Stimulated activated memory B cell treated with anti-CD40 and anti-IgM and Interleukin-4, amounts not matched to agents 10 μg/mL and 1 μg/mL and 100 μg/mL, for 72 hours (primary cell): ENCODE data around the gene WDR31.
"Not testable (repeated sequence)": the region's sequence is repeated elsewhere in the genome, so short reads cannot be mapped to it uniquely, and the experiment has no call there.

Source experiments
- ATAC-seq: fragments of 150-1000 bp; cut with Tn5 transposase; 2 replicates; pipeline ENCODE4 v1.10.0; 2021
- H3K27ac Mint-ChIP-seq: one replicate; pipeline ENCODE4 v1.8.0; 2022; ENCODE audit warnings: mild to moderate bottlenecking, mixed read lengths
- H3K27me3 Mint-ChIP-seq: one replicate; pipeline ENCODE4 v1.8.0; 2022; ENCODE audit warnings: mixed read lengths
- H3K36me3 Mint-ChIP-seq: one replicate; pipeline ENCODE4 v1.8.0; 2022; ENCODE audit warnings: mixed read lengths
- H3K4me1 Mint-ChIP-seq: one replicate; pipeline ENCODE4 v1.8.0; 2022; ENCODE audit warnings: mixed read lengths
- H3K4me3 Mint-ChIP-seq: one replicate; pipeline ENCODE4 v1.8.0; 2022; ENCODE audit warnings: mild to moderate bottlenecking, moderate library complexity, mixed read lengths
- H3K9me3 Mint-ChIP-seq: one replicate; pipeline ENCODE4 v1.8.0; 2022; ENCODE audit warnings: mixed read lengths

The WDR31 gene

DNA sequence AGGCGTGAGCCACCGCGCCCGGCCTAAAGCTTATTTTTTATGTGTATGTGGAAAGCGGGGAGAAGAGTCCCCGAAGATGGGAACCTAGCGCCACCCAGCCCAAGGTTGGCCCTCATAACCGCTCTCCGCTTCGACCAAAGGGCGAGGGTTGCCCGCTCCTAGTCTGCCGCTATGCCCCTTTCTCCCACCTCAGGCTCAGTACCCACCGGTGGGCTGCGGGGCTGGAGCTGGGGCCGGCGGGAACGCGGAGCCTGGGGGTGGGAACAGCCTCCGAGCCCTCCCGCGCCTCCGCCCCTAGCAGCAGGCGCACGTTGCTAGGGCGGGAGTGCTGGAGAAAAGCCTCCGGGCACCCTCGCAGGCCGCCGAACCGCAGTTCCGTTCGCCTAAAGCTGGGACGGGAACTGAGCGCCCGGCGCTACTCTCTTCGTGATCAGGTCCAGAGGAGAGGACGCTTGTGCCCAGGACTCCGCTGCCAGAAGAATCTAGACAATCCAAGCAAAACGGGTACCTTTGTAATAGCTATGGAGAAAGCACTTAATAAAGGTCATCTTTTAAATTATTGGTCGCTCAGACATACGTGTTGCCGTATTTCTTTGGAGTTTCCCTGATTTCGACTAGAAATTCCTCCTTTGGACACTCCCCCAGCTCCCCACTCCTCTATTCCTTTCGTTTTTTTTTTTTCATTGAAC, at the start of gene WDR31:
Gene WDR31, minus strand, starts transcription at position 265 of the 689 bp plus-strand sequence. CDS start 8,253 bp downstream, outside the sequence.
- peak within 1 kb of the TSS; percentile 69 for H3K27ac Mint-ChIP-seq
- peaks cover 10% of the 10 kb centered on the region for H3K27me3 Mint-ChIP-seq
- peak; percentile 97 for ATAC-seq
- peak within 1 kb of the TSS; percentile 91 for H3K4me3 Mint-ChIP-seq
- H3K9me3 Mint-ChIP-seq: no peaks in the 10 kb centered on the region
- no peaks in the 10 kb centered on the region for H3K36me3 Mint-ChIP-seq
- H3K4me1 Mint-ChIP-seq: peaks cover 15% of the 10 kb centered on the region

DNA sequence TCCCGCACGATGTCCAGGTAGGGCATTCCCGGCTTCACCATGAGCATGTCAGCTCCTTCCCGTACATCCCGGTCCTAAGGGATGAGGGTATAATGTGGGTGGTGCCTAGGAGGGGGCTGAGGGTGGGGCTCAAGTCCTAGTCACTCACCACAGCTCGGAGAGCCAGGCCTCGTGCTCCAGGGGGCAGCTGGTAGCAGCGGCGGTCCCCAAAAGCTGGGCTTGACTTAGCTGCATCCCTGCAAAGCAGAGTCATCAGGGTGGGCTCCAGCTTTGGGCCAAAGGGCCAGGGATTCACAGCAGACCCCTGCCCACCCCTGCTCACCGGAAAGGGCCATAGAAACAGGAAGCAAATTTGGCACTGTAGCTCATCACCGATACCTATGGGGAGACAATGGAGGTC, 49.4 kb upstream of the WDR31 start:
- Mint-ChIP-seq H3K27ac (no peak overlapping the region), H3K36me3 (peaks cover 52% of the 10 kb centered on the region), H3K4me1 (no peaks in the 10 kb centered on the region), H3K4me3 (no peak overlapping the region), H3K27me3 (no peaks in the 10 kb centered on the region), H3K9me3 (no peaks in the 10 kb centered on the region)
- no peak for ATAC-seq

DNA sequence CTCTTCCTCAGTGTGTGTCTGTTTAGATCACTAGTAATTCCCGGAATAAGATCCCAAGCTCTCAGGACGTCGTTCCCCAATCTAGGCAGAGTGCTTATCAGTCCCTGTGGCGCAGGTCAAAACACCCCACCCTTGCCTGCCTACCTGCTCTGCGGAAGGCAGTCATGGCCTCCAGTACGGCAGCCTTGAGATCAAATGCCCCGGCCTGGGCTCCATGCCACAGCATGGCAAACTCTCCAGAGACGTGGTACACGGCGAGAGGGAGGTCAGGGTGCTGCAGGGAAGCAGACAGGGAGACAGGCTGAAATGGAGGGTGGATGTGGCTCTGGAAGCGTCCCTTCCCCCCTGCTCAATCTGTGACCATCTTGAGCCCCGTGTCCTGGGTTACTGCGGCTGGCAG, 48.8 kb upstream of the WDR31 start:
- peaks cover 52% of the 10 kb centered on the region for H3K36me3 Mint-ChIP-seq

DNA sequence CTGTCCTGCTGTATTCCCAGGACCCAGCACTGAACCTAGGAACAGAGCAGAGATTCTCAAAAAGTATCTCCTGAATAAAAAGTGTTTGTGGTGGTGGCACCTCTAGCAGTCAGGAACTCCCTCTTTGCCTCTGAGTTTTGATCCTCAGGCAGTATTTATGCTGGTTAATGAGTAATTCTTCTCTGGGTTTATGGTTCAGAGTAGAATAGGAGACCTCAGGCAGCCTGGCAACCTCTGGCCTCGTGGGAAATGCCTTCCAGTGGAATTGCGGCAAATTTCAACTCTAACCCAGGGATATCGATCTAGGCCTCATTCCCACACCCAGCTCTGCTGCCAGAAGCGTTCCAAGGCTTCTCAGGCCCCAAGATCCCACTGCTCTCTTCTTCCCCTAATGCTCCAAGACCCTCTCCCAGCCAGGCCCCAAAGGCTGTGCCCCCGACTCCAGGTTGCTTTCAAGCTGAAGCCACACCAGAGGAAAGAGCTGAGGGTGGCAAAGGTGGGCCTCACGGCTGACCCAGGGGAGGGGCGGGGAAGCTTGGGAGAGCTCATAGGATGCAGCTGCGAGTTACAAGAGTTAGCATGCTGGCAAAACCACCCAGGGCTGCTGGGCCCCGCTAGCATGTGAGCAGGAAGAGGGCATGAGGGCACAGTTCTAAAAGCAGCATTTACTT, 47.6 kb upstream of the WDR31 start:
- Mint-ChIP-seq H3K4me1 (no peaks in the 10 kb centered on the region), H3K9me3 (no peaks in the 10 kb centered on the region), H3K36me3 (peaks cover 52% of the 10 kb centered on the region), H3K4me3 (no peak overlapping the region), H3K27me3 (no peaks in the 10 kb centered on the region), H3K27ac (no peak overlapping the region)
- ATAC-seq: no peak

More for the DNA sequence above, 48.8 kb upstream of the WDR31 start:
- no peak overlapping the region for H3K27ac Mint-ChIP-seq
- no peak for ATAC-seq
- no peaks in the 10 kb centered on the region for H3K4me1 Mint-ChIP-seq
- H3K27me3 Mint-ChIP-seq: no peaks in the 10 kb centered on the region
- no peak overlapping the region for H3K4me3 Mint-ChIP-seq
- H3K9me3 Mint-ChIP-seq: no peaks in the 10 kb centered on the region

GRCh38 chr9:113386571-113387393, 46.7 kb upstream of the WDR31 start:
- no peak for ATAC-seq
- Mint-ChIP-seq H3K27me3 (no peaks in the 10 kb centered on the region), H3K36me3 (peaks cover 47% of the 10 kb centered on the region), H3K27ac (no peak overlapping the region), H3K4me3 (no peak overlapping the region), H3K9me3 (no peaks in the 10 kb centered on the region), H3K4me1 (no peaks in the 10 kb centered on the region)

DNA sequence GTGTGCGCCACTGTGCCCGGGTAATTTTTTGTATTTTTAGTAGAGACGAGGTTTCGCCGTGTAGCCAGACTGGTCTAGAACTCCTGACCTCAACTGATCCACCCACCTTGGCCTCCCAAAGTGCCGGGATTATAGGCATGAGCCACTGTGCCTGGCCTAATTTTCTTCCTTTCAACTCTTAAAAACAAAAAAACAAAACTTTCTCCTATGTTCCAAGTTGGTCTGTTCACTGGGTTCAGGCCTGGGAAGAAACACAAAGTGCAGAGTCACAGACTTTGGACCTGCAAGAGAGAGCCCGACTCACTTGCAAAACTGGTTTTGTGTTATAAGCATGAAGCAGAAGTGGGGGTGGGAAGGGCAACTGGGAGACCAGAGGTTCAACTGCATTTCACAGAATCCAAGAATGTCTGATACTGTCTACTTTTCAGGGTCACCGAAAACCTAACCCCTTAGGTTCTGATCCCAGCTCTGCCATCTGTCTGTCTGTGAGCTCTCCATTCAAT, 41.9 kb upstream of the WDR31 start:
- ATAC-seq: no peak
- Mint-ChIP-seq H3K36me3 (peaks cover 2% of the 10 kb centered on the region), H3K27me3 (no peaks in the 10 kb centered on the region), H3K27ac (peak overlapping the region; percentile 45), H3K4me1 (peaks cover 14% of the 10 kb centered on the region), H3K9me3 (no peaks in the 10 kb centered on the region), H3K4me3 (no peak overlapping the region)

DNA sequence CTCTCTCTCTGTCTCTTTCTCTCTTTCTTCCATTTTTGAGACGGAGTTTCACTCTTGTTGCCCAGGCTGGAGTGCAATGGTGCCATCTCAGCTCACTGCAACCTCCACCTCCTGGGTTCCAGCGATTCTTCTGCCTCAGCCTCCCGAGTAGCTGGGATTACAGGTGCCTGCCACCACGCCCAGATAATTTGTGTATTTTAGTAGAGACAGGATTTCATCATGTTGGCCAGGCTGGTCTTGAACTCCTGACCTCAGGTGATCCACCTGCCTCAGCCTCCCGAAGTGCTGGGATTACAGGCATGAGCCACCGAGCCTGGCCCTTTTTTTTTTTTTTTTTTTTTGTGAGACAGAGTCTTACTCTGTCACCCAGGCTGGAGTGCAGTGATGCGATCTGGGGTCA, 41.4 kb upstream of the WDR31 start:
- H3K9me3 Mint-ChIP-seq, H3K27me3 Mint-ChIP-seq, H3K36me3 Mint-ChIP-seq, ATAC-seq: not testable (repeated sequence)
- peaks cover 14% of the 10 kb centered on the region for H3K4me1 Mint-ChIP-seq
- peak overlapping the region; percentile 45 for H3K27ac Mint-ChIP-seq
- H3K4me3 Mint-ChIP-seq: peak overlapping the region; percentile 61

DNA sequence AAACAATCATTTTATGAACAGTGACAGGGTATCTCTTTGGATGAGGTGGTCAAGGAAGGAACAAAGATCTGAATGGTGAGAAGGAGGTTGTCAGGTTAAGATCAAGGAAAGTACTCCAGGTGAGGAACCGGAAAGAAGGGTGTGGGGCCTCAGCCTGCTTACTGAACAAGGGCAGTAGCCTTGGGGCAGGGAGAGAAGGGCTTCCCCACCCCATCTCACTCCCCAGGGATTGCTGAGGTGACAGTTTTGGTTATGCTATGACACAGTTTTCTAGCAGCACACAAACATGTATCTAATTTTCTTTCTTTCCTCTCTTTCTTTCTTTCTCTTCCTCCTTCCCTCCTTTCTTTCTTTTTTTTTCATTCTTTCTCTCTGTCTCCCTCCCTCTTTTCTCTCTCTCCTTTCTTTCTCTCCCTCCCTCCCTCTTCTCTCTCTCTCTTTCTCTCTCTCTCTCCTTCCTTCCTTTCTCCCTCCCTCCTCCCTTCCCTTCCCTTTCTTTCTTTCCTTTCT, 40.8 kb upstream of the WDR31 start:
- Mint-ChIP-seq H3K27ac (peak overlapping the region; percentile 45), H3K4me1 (peaks cover 14% of the 10 kb centered on the region), H3K27me3 (no peaks in the 10 kb centered on the region), H3K4me3 (no peak overlapping the region), H3K9me3 (no peaks in the 10 kb centered on the region), H3K36me3 (no peaks in the 10 kb centered on the region)
- ATAC-seq: peak; percentile 77

DNA sequence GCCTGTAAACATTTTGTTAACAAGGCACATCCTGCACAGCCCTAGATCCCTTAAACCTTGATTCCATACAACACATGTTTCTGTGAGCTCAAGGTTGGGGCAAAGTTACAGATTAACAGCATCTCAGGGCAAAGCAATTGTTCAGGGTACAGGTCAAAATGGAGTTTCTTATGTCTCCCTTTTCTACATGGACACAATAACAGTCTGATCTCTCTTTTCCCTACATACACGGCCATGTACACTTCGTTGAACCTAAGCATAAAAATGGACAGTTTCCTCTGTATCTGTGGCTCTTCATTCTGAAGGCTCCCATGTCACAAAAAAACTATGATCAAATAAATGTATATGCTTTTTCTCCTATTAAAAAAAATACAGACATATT, 39.7 kb upstream of the WDR31 start:
- not testable (repeated sequence) for H3K9me3 Mint-ChIP-seq, H3K4me3 Mint-ChIP-seq, H3K36me3 Mint-ChIP-seq, ATAC-seq, H3K27me3 Mint-ChIP-seq
- peaks cover 24% of the 10 kb centered on the region for H3K4me1 Mint-ChIP-seq
- peak overlapping the region; percentile 45 for H3K27ac Mint-ChIP-seq

GRCh38 chr9:113379094-113379828, 39.2 kb upstream of the WDR31 start:
- not testable (repeated sequence) for H3K27me3 Mint-ChIP-seq, H3K4me3 Mint-ChIP-seq, H3K9me3 Mint-ChIP-seq, ATAC-seq, H3K36me3 Mint-ChIP-seq
- peaks cover 26% of the 10 kb centered on the region for H3K4me1 Mint-ChIP-seq
- peak overlapping the region; percentile 45 for H3K27ac Mint-ChIP-seq

- ATAC-seq: peak; percentile 91
- no peaks in the 10 kb centered on the region for H3K27me3 Mint-ChIP-seq
- peak within 1 kb of the TSS; percentile 85 for H3K27ac Mint-ChIP-seq
- H3K36me3 Mint-ChIP-seq: peaks cover 20% of the 10 kb centered on the region
- H3K4me1 Mint-ChIP-seq: peaks cover 26% of the 10 kb centered on the region
- peak within 1 kb of the TSS; percentile 91 for H3K4me3 Mint-ChIP-seq
- no peaks in the 10 kb centered on the region for H3K9me3 Mint-ChIP-seq
These were observed 36.8 kb upstream of the WDR31 start, which contains the start of gene HDHD3 for GRCh38 chr9:113376634-113377567. HDHD3 (minus strand) TSS chr9:113376986; CDS start chr9:113374354, 2,632 bp downstream.

DNA sequence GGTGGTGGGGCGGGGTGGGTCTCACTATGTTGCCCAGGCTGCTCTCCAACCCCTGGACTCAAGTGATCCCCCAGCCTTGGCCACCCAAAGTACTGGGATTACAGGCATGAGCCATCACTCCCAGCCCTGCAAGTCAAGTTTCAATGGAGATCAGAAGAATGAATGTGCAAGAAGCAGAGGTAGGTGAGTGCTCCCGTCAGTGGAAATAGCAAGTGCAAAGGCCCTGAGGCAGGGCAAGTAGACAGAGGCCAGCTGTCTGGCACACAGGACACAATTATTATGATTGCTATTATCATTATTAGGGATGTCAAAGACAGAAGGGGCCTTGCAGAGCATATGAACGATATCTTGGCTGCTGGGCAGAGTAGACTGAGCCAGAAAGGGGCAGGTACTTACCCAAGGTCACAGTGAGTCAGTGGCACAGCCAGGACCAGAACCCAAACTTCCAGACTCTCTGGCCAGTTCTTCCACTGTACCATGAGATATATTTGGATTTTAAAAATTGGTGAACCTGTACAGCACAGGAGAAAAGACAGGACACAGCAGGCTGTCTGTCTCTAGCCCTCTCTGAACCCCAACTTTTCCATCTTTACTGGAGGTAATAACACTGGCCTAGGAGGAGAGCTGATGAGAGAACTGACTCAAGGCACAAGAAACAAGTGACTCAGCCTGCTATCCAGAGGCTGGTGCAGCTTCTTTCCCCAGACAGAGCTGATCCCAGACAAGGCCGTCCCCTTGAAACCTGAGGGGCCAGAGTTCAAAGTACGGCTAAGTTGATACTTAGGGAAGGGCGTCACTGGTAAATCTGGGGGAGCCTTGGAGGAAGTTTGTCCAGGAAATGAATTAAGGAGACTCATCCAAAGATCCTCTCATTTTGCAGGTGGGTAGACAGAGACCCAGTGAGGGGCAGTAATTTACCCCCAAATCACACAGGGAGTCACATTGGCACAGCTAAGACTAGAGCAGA, 35.3 kb upstream of the WDR31 start:
- H3K27me3 Mint-ChIP-seq: no peaks in the 10 kb centered on the region
- H3K4me3 Mint-ChIP-seq: peak overlapping the region; percentile 71
- peaks cover 13% of the 10 kb centered on the region for H3K4me1 Mint-ChIP-seq
- peak overlapping the region; percentile 85 for H3K27ac Mint-ChIP-seq
- H3K9me3 Mint-ChIP-seq: no peaks in the 10 kb centered on the region
- H3K36me3 Mint-ChIP-seq: peaks cover 20% of the 10 kb centered on the region
- no peak for ATAC-seq
